ENCODE measurements around the gene NCAPD3.

GRCh38 chr11:134240592-134240991 is 16.8 kb upstream of the NCAPD3 start:
- TF ChIP-seq CTCF (IDR thresholded peaks at IDR 0.05), result no peak
- TF ChIP-seq POLR2A (IDR thresholded peaks at IDR 0.05; ENCODE audit: low read depth), result no peak
- TF ChIP-seq POLR2AphosphoS5 (IDR thresholded peaks at IDR 0.05), result no peak

Measured in esophagus muscularis mucosa (tissue), 3 donors.